IMR-90 (cell line): ENCODE results near the gene LRRC42. TPM values are rescaled to one million over a fixed set of nuclear protein-coding genes. Genes with fewer than 3 reads are reported as not detected.

Source experiments
- ATAC-seq: fragments of 200-7000 bp; cut with Tn5 transposase; 2 replicates; pipeline ENCODE4 v1.9.1; 2020; ENCODE audit warnings: low read depth, mild to moderate bottlenecking, moderate library complexity
- BruUV-seq: library from RNA; stranded (reverse); fragments of 400-500 nt; replicated peaks from 2 replicates; lab custom pipeline; 2021; lab: Mats Ljungman, UMichigan
- CTCF ChIA-PET: fragments of 300-600 bp; formaldehyde crosslinking; extraction: SDS; loops from one replicate; lab custom pipeline; 2021; ENCODE audit warnings: antibody characterized with exemption; lab: Yijun Ruan, JAX
- POLR2A ChIA-PET: fragments of 300-600 bp; sonication (Branson Sonifier 250); formaldehyde crosslinking; loops from one replicate; lab custom pipeline; 2022; ENCODE audit warnings: antibody characterized with exemption; ENCODE audit not compliant: unreplicated experiment; lab: Charles Lee
- DNase-seq: peaks from one replicate; pipeline ENCODE4 v3.0.0; 2013
- H2AFZ ChIP-seq: replicated peaks from 2 replicates; pipeline ENCODE3; 2013; ENCODE audit warnings: low read length, mild to moderate bottlenecking; ENCODE audit not compliant: poor library complexity
- H2AK5ac ChIP-seq: 2 replicates; pipeline ENCODE4 v1.6.1; 2013; ENCODE audit warnings: low read depth, low read length, inconsistent platforms
- H2AK9ac ChIP-seq: replicated peaks from 2 replicates; pipeline ENCODE3; 2013; ENCODE audit warnings: mild to moderate bottlenecking, low read depth, low read length, moderate library complexity; ENCODE audit not compliant: poor library complexity
- H2BK120ac ChIP-seq: 2 replicates; pipeline ENCODE4 v1.6.1; 2013; ENCODE audit warnings: low read depth, low read length, inconsistent platforms
- H2BK15ac ChIP-seq: 3 replicates; pipeline ENCODE4 v1.6.1; 2013; ENCODE audit warnings: low read depth, low read length, inconsistent platforms
- H2BK20ac ChIP-seq: 2 replicates; pipeline ENCODE4 v1.6.1; 2013; ENCODE audit warnings: low read depth, mild to moderate bottlenecking, inconsistent platforms, low read length, moderate library complexity
- H2BK5ac ChIP-seq: 2 replicates; pipeline ENCODE4 v1.6.1; 2013; ENCODE audit warnings: mild to moderate bottlenecking, low read depth, low read length, inconsistent platforms; ENCODE audit not compliant: poor library complexity, severe bottlenecking
- H3K14ac ChIP-seq: replicated peaks from 2 replicates; pipeline ENCODE4 v1.6.1; 2013; ENCODE audit warnings: low read depth, low read length, inconsistent platforms
- H3K18ac ChIP-seq: 2 replicates; pipeline ENCODE4 v1.6.1; 2013; ENCODE audit warnings: low read depth, low read length, control low read depth
- H3K23ac ChIP-seq: 2 replicates; pipeline ENCODE4 v1.6.1; 2013; ENCODE audit warnings: low read depth, low read length, inconsistent platforms
- H3K27ac ChIP-seq: 2 replicates; pipeline ENCODE4 v1.5.1; 2013; ENCODE audit warnings: mild to moderate bottlenecking, control low read depth, low read length; ENCODE audit not compliant: insufficient read depth
- H3K27me3 ChIP-seq: 2 replicates; pipeline ENCODE4 v1.6.1; 2013; ENCODE audit warnings: low read length; ENCODE audit not compliant: control insufficient read depth, insufficient read depth
- H3K36me3 ChIP-seq: 2 replicates; pipeline ENCODE4 v1.6.1; 2013; ENCODE audit warnings: low read length, mixed read lengths; ENCODE audit not compliant: control insufficient read depth, insufficient read depth
- H3K4ac ChIP-seq: 2 replicates; pipeline ENCODE4 v1.6.1; 2013; ENCODE audit warnings: low read depth, low read length, inconsistent platforms
- H3K4me1 ChIP-seq: 2 replicates; pipeline ENCODE4 v1.6.1; 2013; ENCODE audit warnings: low read length, mixed read lengths; ENCODE audit not compliant: control insufficient read depth, insufficient read depth
- H3K4me2 ChIP-seq: 2 replicates; pipeline ENCODE4 v1.6.1; 2013; ENCODE audit warnings: low read depth, mild to moderate bottlenecking, control low read depth, low read length, moderate library complexity
- H3K4me3 ChIP-seq: 2 replicates; pipeline ENCODE4 v1.5.1; 2013; ENCODE audit warnings: low read depth, mild to moderate bottlenecking, control low read depth, low read length, moderate library complexity; ENCODE audit not compliant: insufficient read depth
- H3K56ac ChIP-seq: 2 replicates; pipeline ENCODE4 v1.6.1; 2013; ENCODE audit warnings: low read length, inconsistent platforms; ENCODE audit not compliant: insufficient read depth; ENCODE audit errors: extremely low read depth
- H3K79me1 ChIP-seq, 2 experiments: 2 replicates each; pipeline ENCODE4 v1.6.1; 2013; ENCODE audit warnings: low read length in 2 of 2, inconsistent platforms in 1 of 2, low read depth in 1 of 2
- H3K9ac ChIP-seq: 2 replicates; pipeline ENCODE4 v1.6.1; 2013; ENCODE audit warnings: low read depth, low read length, control low read depth
- H3K9me1 ChIP-seq: 2 replicates; pipeline ENCODE4 v1.6.1; 2013; ENCODE audit warnings: low read length, inconsistent platforms; ENCODE audit not compliant: insufficient read depth
- H3K9me3 ChIP-seq: 2 replicates; pipeline ENCODE4 v1.6.1; 2013; ENCODE audit warnings: low read length; ENCODE audit not compliant: control insufficient read depth, insufficient read depth
- H4K20me1 ChIP-seq: 2 replicates; pipeline ENCODE4 v1.6.1; 2013; ENCODE audit warnings: low read length, inconsistent platforms; ENCODE audit not compliant: insufficient read depth
- H4K5ac ChIP-seq: 2 replicates; pipeline ENCODE4 v1.6.1; 2013; ENCODE audit warnings: mild to moderate bottlenecking, low read depth, low read length, control low read depth
- H4K8ac ChIP-seq, 2 experiments: 2 replicates each; pipeline ENCODE4 v1.6.1; 2013; ENCODE audit warnings: low read depth in 2 of 2, low read length in 2 of 2, control low read depth in 1 of 2, inconsistent platforms in 1 of 2
- H4K91ac ChIP-seq: 2 replicates; pipeline ENCODE4 v1.6.1; 2013; ENCODE audit warnings: low read depth, low read length, inconsistent platforms; ENCODE audit not compliant: insufficient read depth
- BHLHE40 ChIP-seq: fragments of 150-350 bp; IDR thresholded peaks from 2 replicates; pipeline ENCODE4 v1.6.1; 2016; ENCODE audit warnings: mild to moderate bottlenecking, low read depth, low read length
- CEBPB ChIP-seq: IDR thresholded peaks from 2 replicates; pipeline ENCODE4 v1.6.1; 2012; ENCODE audit warnings: low read depth, low read length, improper control_type of control experiment
- CHD1 ChIP-seq: IDR thresholded peaks from 2 replicates; pipeline ENCODE4 v1.6.1; 2012; ENCODE audit warnings: low read depth, low read length, improper control_type of control experiment
- CTCF ChIP-seq: conservative IDR thresholded peaks from 2 replicates; pipeline ENCODE4 v1.5.1; 2012; ENCODE audit warnings: mild to moderate bottlenecking, low read depth, low read length, improper control_type of control experiment
- FOS ChIP-seq: fragments of 150-350 bp; IDR thresholded peaks from 2 replicates; pipeline ENCODE4 v1.6.1; 2016; ENCODE audit warnings: low read depth, low read length
- MAFK ChIP-seq: IDR thresholded peaks from 2 replicates; pipeline ENCODE4 v1.6.1; 2012; ENCODE audit warnings: low read depth, low read length, improper control_type of control experiment
- MAZ ChIP-seq: IDR thresholded peaks from 2 replicates; pipeline ENCODE4 v1.6.1; 2012; ENCODE audit warnings: low read depth, mild to moderate bottlenecking, low read length, improper control_type of control experiment, moderate library complexity, borderline replicate concordance
- MXI1 ChIP-seq: IDR thresholded peaks from 2 replicates; pipeline ENCODE4 v1.6.1; 2012; ENCODE audit warnings: low read depth, mild to moderate bottlenecking, low read length, moderate library complexity, borderline replicate concordance
- NFE2L2 ChIP-seq: fragments of 150-350 bp; IDR thresholded peaks from 2 replicates; pipeline ENCODE4 v1.6.1; 2016; ENCODE audit warnings: low read depth, mild to moderate bottlenecking, low read length
- POLR2A ChIP-seq: IDR thresholded peaks from 2 replicates; pipeline ENCODE4 v1.6.1; 2012; ENCODE audit warnings: mild to moderate bottlenecking, low read depth, low read length
- RAD21 ChIP-seq: IDR thresholded peaks from 2 replicates; pipeline ENCODE4 v1.6.1; 2012; ENCODE audit warnings: low read length, improper control_type of control experiment
- RCOR1 ChIP-seq: IDR thresholded peaks from 2 replicates; pipeline ENCODE4 v1.6.1; 2012; ENCODE audit warnings: mild to moderate bottlenecking, low read length, improper control_type of control experiment; ENCODE audit not compliant: insufficient replicate concordance
- RFX5 ChIP-seq: IDR thresholded peaks from 2 replicates; pipeline ENCODE4 v1.8.0; 2012; ENCODE audit warnings: low read depth, mild to moderate bottlenecking, low read length, moderate library complexity
- SMC3 ChIP-seq: fragments of 150-350 bp; IDR thresholded peaks from 2 replicates; pipeline ENCODE4 v1.6.1; 2016; ENCODE audit warnings: low read depth, mild to moderate bottlenecking, antibody characterized with exemption, low read length, moderate library complexity
- WGBS, 2 experiments: methylation state at CpG; one replicate each; pipeline versions ENCODE4 v1.1.5 to v1.1.7; 2013; ENCODE audit warnings: missing lambda C conversion rate in 2 of 2; ENCODE audit not compliant: insufficient read length in 1 of 2; ENCODE audit errors: extremely low coverage in 2 of 2; 5-methylcytosine and 5-hydroxymethylcytosine counted together
- dilution Hi-C: fragments of 300-500 bp; cut with HindIII; formaldehyde crosslinking; loops from one replicate; pipeline ENCODE4 v1.14.3; 2018; ENCODE audit warnings: low sequenced_read_pairs; ENCODE audit not compliant: unreplicated experiment
- in situ Hi-C: fragments of 300-500 bp; cut with MboI; formaldehyde crosslinking; loops from 3 replicates; pipeline ENCODE4 v1.14.3; 2019; ENCODE audit warnings: low sequenced_read_pairs, inconsistent platforms, mixed read lengths
- intact Hi-C: fragments of 100-400 bp; cut with micrococcal nuclease; formaldehyde crosslinking; loops from 2 replicates; pipeline ENCODE4 v1.10.0; 2022
- polyA plus RNA-seq, 3 experiments: library from polyadenylated mRNA; depleted of rRNA; stranded (reverse); fragments of >200 nt; gene quantifications; 2 replicates each; pipeline ENCODE4 v1.2.3, GENCODE V29; 2012; ENCODE audit warnings: low replicate concordance in 1 of 3
- total RNA-seq: library from RNA; depleted of rRNA; stranded (reverse); fragments of >200 nt; gene quantifications from 2 replicates; pipeline ENCODE4 v1.2.3, GENCODE V29; 2012
- TF ChIP-seq, protein P1 (sequence below): fragments of 150-350 bp; IDR thresholded peaks from 2 replicates; pipeline ENCODE4 v1.6.1; 2017; ENCODE audit warnings: mild to moderate bottlenecking, antibody characterized with exemption, low read length, low read depth
- TF ChIP-seq, protein P2 (sequence below): fragments of 150-350 bp; IDR thresholded peaks from 2 replicates; pipeline ENCODE4 v1.6.1; 2016; ENCODE audit warnings: low read depth, mild to moderate bottlenecking, low read length, moderate library complexity, borderline replicate concordance

LRRC42 gene
- total and polyA plus RNA-seq, 2 of the 4 experiments (the other 2 are of a cell fraction) = 39.9 to 47.5 TPM

DNA sequence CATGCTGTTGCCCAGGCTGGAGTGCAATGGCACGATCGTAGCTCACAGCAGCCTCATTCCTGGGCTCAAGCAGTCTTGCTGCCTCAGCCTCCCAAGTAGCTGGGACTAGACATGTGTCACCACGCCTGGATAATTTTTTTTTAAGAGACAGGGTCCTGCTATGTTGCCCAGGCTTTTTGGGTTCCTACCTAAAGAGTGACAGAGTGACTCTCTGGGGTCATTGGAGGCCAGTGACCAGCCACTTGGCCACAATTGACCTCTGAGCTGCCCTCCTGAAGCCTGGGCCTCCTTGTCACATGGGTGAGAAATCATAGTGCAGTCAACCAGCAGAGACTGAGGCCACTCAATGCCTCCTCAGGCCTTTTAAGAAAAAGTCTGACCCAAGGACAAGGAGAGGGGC lies 46.4 kb upstream of the LRRC42 start:
- ChIA-PET POLR2A (no interaction called here), CTCF (no interaction called here)
- peaks cover 20% of the 10 kb centered on the region for H3K4me1 ChIP-seq
- TF ChIP-seq RAD21 (no peak), MAFK (no peak), CHD1 (no peak), RFX5 (no peak), SMC3 (no peak), CTCF (no peak), CEBPB (no peak), RCOR1 (no peak), NFE2L2 (no peak), POLR2A (no peak), BHLHE40 (no peak), MAZ (no peak), FOS (no peak), MXI1 (no peak)
- TF ChIP-seq, protein P1, sequence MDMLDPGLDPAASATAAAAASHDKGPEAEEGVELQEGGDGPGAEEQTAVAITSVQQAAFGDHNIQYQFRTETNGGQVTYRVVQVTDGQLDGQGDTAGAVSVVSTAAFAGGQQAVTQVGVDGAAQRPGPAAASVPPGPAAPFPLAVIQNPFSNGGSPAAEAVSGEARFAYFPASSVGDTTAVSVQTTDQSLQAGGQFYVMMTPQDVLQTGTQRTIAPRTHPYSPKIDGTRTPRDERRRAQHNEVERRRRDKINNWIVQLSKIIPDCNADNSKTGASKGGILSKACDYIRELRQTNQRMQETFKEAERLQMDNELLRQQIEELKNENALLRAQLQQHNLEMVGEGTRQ = no peak
- TF ChIP-seq, protein P2, sequence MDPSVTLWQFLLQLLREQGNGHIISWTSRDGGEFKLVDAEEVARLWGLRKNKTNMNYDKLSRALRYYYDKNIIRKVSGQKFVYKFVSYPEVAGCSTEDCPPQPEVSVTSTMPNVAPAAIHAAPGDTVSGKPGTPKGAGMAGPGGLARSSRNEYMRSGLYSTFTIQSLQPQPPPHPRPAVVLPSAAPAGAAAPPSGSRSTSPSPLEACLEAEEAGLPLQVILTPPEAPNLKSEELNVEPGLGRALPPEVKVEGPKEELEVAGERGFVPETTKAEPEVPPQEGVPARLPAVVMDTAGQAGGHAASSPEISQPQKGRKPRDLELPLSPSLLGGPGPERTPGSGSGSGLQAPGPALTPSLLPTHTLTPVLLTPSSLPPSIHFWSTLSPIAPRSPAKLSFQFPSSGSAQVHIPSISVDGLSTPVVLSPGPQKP = no peak
- no peak overlapping the region for H4K5ac ChIP-seq
- no peak overlapping the region for H3K56ac ChIP-seq
- no peaks in the 10 kb centered on the region for H3K9me3 ChIP-seq
- H3K9me1 ChIP-seq = peaks cover 20% of the 10 kb centered on the region
- H4K20me1 ChIP-seq = peaks cover 12% of the 10 kb centered on the region; the same call in 1 of the 2 replicates
- H3K27me3 ChIP-seq = no peaks in the 10 kb centered on the region
- no peak overlapping the region for H2BK15ac ChIP-seq
- dilution Hi-C loops (no loop called here), intact Hi-C loops (no loop called here), in situ Hi-C loops (no loop called here)
- H3K18ac ChIP-seq = no peak overlapping the region
- no peaks in the 10 kb centered on the region for H3K36me3 ChIP-seq
- H3K4me3 ChIP-seq = no peak overlapping the region
- no peak overlapping the region for H3K23ac ChIP-seq
- no peak overlapping the region for H3K4ac ChIP-seq
- no peak overlapping the region for H3K14ac ChIP-seq
- no peak for DNase-seq
- H2BK5ac ChIP-seq = no peak overlapping the region
- no peak overlapping the region for H2AK9ac ChIP-seq
- peaks cover 0 to 3% of the 10 kb centered on the region in 2 experiments; a peak in 1 of 4 replicates for H3K79me1 ChIP-seq
- no peak overlapping the region for H3K4me2 ChIP-seq
- WGBS, 2 experiments = 75% methylated on average over 3 of the region's 3 CpGs; no CpG with 5 or more reads in 1 of the 2 experiments
- H2AK5ac ChIP-seq = no peak overlapping the region; the same call in 1 of the 2 replicates
- no TSS peak for BruUV-seq
- no peak overlapping the region for H3K9ac ChIP-seq
- H4K91ac ChIP-seq = 0 out of 2 replicates have a peak overlapping the region, but pooled peaks have one; percentile 2
- H3K27ac ChIP-seq = no peak overlapping the region
- H2BK120ac ChIP-seq = no peak overlapping the region
- H4K8ac ChIP-seq = no peak overlapping the region
- ATAC-seq = no peak
- no peak overlapping the region for H2AFZ ChIP-seq
- no peak overlapping the region for H2BK20ac ChIP-seq
